AG04449 (cell line): ENCODE data around the gene C14orf119.
A peak's percentile ranks its signal among the peaks of the same experiment; 100 is the strongest.

Source experiments
- CTCF ChIA-PET: fragments of 350-600 bp; formaldehyde crosslinking; extraction: SDS; loops from one replicate; lab custom pipeline; 2021; ENCODE audit warnings: antibody characterized with exemption; lab: Yijun Ruan, JAX
- POLR2A ChIA-PET: fragments of 400-600, 350-600 bp; formaldehyde crosslinking; extraction: SDS; loops from one replicate; lab custom pipeline; 2020; ENCODE audit warnings: antibody characterized with exemption, inconsistent platforms; lab: Yijun Ruan, JAX
- DNase-seq: peaks from one replicate; pipeline ENCODE4 v3.0.0-alpha.2; 2010; ENCODE audit warnings: low read depth, low spot score
- H3K4me3 ChIP-seq: 2 replicates; pipeline ENCODE4 v1.5.1; 2011; ENCODE audit warnings: low read depth, mild to moderate bottlenecking, control low read depth, low read length
- CTCF ChIP-seq: IDR thresholded peaks from one replicate; pipeline ENCODE4 v1.5.1; 2011; ENCODE audit warnings: mild to moderate bottlenecking, moderate library complexity, low read length, control low read depth, inconsistent platforms; ENCODE audit not compliant: insufficient read depth; ENCODE audit errors: missing control alignments

C14orf119 gene

GRCh38 chr14:23077962-23078361 is 17.3 kb upstream of the C14orf119 start:
- POLR2A ChIA-PET, result interaction anchor here (0.7 to 2.4 kb wide), 5 partner anchors 9 to 101 kb away, joined by 3 to 20 read pairs (median 6); partner anchors contain the start of genes ACIN1 and C14orf119
- CTCF ChIA-PET, result interaction anchor here (1.1 to 17.4 kb wide), 23 partner anchors 11 to 546 kb away, joined by 3 to 452 read pairs (median 12); partner anchors contain the start of genes ACIN1, AJUBA, C14orf119 and CDH24
- H3K4me3 ChIP-seq, result no peak overlapping the region
- no peak for DNase-seq
- no peak for TF ChIP-seq CTCF

DNA sequence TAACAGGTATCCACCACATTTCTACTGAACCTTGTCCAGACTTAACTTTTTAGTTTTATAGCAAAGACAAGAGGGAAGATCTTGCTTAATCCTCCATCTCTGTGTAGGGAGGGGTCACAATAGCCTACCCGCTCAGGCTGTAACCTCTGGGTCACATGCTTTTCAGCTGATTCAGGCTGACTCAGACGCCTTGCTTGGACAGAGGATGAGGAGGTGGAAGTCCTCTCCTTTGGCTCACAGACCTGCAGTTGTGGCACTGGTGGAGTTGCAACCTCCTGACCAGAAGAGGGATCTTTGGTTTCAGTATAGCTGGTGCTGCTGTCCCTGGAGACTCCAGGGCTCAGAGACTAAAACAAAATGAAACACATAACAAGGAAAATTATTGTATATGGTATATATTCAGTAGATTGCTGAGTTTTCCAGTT is 16.6 kb upstream of the C14orf119 start:
- no peak overlapping the region for H3K4me3 ChIP-seq
- ChIA-PET CTCF (interaction anchor here (1.7 to 17.4 kb wide), 13 partner anchors 11 to 107 kb away, joined by 4 to 452 read pairs (median 25); partner anchors contain the start of genes ACIN1, AJUBA, C14orf119 and CDH24), POLR2A (interaction anchor here (1.0 to 2.4 kb wide), 5 partner anchors 10 to 17 kb away, joined by 3 to 20 read pairs (median 6); partner anchors contain the start of genes ACIN1 and C14orf119)
- DNase-seq, result peak; percentile 87
- TF ChIP-seq CTCF, result peak; percentile 10

DNA sequence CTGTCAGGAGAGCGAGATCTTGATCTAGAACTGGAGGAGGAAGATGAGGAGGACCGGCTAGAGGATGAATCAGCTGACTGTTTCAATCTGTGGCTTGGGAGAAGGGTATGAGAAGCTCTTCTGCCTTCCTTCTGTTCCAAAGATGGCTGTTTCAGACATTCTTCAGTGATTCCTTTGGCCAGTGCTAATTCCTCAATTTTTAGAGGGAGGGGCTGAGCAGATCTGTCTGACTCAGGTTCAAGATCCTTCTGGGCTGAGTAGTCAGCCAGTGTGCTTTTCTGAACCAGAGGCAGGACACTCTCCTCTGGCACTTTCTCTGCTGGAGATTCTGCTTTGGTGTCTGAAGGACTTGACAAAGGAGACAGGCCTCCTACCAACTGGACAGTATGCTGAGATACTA is 15.6 kb upstream of the C14orf119 start:
- POLR2A ChIA-PET, result interaction anchor here (0.5 to 2.4 kb wide), 8 partner anchors 8 to 97 kb away, joined by 3 to 20 read pairs (median 6); partner anchors contain the start of genes ACIN1, AJUBA and C14orf119
- no peak for DNase-seq
- CTCF ChIA-PET, result interaction anchor here (0.7 to 17.4 kb wide), 9 partner anchors 9 to 268 kb away, joined by 3 to 452 read pairs (median 70); partner anchors contain the start of genes ACIN1, AJUBA, C14orf119 and CDH24
- no peak for TF ChIP-seq CTCF
- no peak overlapping the region for H3K4me3 ChIP-seq

GRCh38 chr14:23080474-23080873 is 14.8 kb upstream of the C14orf119 start:
- no peak overlapping the region for H3K4me3 ChIP-seq
- TF ChIP-seq CTCF, result no peak
- ChIA-PET CTCF (interaction anchor here (1.0 to 17.4 kb wide), 10 partner anchors 7 to 220 kb away, joined by 3 to 452 read pairs (median 43); partner anchors contain the start of genes ACIN1, AJUBA, C14orf119 and CDH24), POLR2A (interaction anchor here (1.1 to 2.4 kb wide), 4 partner anchors 9 to 14 kb away, joined by 4 to 20 read pairs (median 7); partner anchors contain the start of genes ACIN1 and C14orf119)
- no peak for DNase-seq

GRCh38 chr14:23085458-23085857 is 9.8 kb upstream of the C14orf119 start:
- no peak for DNase-seq
- TF ChIP-seq CTCF, result no peak
- CTCF ChIA-PET, result interaction anchor here (0.6 to 17.4 kb wide), 7 partner anchors 7 to 99 kb away, joined by 3 to 452 read pairs (median 9); partner anchors contain the start of genes ACIN1, C14orf119 and CDH24
- POLR2A ChIA-PET, result interaction anchor here (1.5 kb wide), 1 partner anchor 9 kb away, joined by 5 read pairs; the partner anchor contains the start of genes ACIN1 and C14orf119
- no peak overlapping the region for H3K4me3 ChIP-seq

DNA sequence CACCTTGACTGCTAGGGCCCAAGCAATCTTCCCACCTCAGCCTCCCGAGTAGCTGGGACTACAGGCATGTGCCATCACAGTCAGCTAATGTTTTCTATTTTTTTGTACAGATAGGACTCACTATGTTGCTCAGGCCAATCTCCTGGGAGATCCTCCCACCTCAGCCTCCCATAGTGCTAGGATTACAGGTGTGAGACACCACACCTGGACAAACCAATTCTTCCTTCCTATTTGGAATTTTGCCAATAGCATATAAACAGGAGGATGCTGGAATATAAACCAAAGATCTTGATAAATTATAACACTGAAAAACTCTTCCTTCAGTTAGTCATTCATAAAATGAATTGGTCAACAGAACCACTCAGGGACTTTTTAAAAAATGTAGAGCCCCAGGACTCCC is 8.7 kb upstream of the C14orf119 start:
- CTCF ChIA-PET, result interaction anchor here (0.9 to 17.4 kb wide), 5 partner anchors 8 to 100 kb away, joined by 3 to 452 read pairs (median 9); partner anchors contain the start of genes ACIN1 and CDH24
- DNase-seq, result no peak
- no peak for TF ChIP-seq CTCF
- POLR2A ChIA-PET, result interaction anchor here (1.5 kb wide), 1 partner anchor 8 kb away, joined by 5 read pairs; the partner anchor contains the start of genes ACIN1 and C14orf119
- no peak overlapping the region for H3K4me3 ChIP-seq
